Progenitor cell of endocrine pancreas (in vitro differentiated cells): ENCODE results near the gene COX4I1. TPM values are rescaled to one million over a fixed set of nuclear protein-coding genes. Genes with fewer than 3 reads are reported as not detected.
A peak's percentile ranks its signal among the peaks of the same experiment; 100 is the strongest.

Source experiments
- DNase-seq: peaks from one replicate; pipeline ENCODE4 v3.0.0; 2021; ENCODE audit warnings: low spot score; ENCODE audit not compliant: unreplicated experiment
- H3K27ac Mint-ChIP-seq: 2 replicates; pipeline ENCODE4 v1.8.0; 2021; ENCODE audit warnings: mild to moderate bottlenecking, moderate library complexity, mixed read lengths
- H3K27me3 Mint-ChIP-seq: 2 replicates; pipeline ENCODE4 v1.8.0; 2021; ENCODE audit warnings: mixed read lengths
- H3K36me3 Mint-ChIP-seq: 2 replicates; pipeline ENCODE4 v1.8.0; 2022; ENCODE audit warnings: mixed read lengths; ENCODE audit not compliant: insufficient read depth
- H3K4me1 Mint-ChIP-seq: 2 replicates; pipeline ENCODE4 v1.8.0; 2021; ENCODE audit warnings: low read depth, mixed read lengths
- H3K4me3 Mint-ChIP-seq: 2 replicates; pipeline ENCODE4 v1.8.0; 2021; ENCODE audit warnings: low read depth, mild to moderate bottlenecking, moderate library complexity, mixed read lengths
- H3K9me3 Mint-ChIP-seq: 2 replicates; pipeline ENCODE4 v1.8.0; 2021; ENCODE audit warnings: low read depth, mixed read lengths
- CTCF ChIP-seq: fragments of 200-600 bp; sonication (generic); IDR thresholded peaks from one replicate; pipeline ENCODE4 v1.5.0; 2021; ENCODE audit warnings: antibody characterized with exemption, mild to moderate bottlenecking; ENCODE audit not compliant: unreplicated experiment
- total RNA-seq: library from RNA; stranded (reverse); gene quantifications from 2 replicates; pipeline ENCODE4 v1.2.1, GENCODE V29; 2021

Gene COX4I1
- total RNA-seq, 1 donor from 2014 or later: 466 TPM

- Mint-ChIP-seq H3K9me3 (peaks cover 3% of the 10 kb centered on the region), H3K27me3 (peaks cover 27% of the 10 kb centered on the region), H3K4me1 (peaks cover 24% of the 10 kb centered on the region), H3K4me3 (no peak overlapping the region), H3K36me3 (no peaks in the 10 kb centered on the region), H3K27ac (peak overlapping the region; percentile 73)
- no peak for TF ChIP-seq CTCF
- DNase-seq: no peak
These were observed 47.0 kb downstream of the COX4I1 start for GRCh38 chr16:85846461-85846860.

DNA sequence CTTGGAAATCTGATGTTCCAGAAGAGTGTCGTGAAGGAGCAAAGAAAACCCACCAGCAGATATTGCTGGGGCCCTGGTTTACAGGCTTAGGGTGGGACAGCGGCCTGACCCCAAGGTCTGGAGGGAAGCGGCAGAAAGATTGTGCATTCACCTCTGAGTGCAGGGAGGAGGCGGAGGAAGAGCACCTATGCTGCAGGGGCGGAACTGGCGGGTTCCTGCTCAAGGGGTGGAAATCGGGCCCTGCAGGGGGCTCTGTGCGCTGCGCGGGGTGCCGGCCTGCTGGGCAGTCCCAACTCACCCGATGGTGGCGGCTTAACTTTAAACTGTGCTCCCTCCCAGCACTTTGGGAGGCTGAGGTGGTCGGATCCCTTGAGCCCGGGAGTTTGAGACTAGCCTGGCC, 47.5 kb downstream of the COX4I1 start:
- TF ChIP-seq CTCF: no peak
- Mint-ChIP-seq H3K4me3 (no peak overlapping the region), H3K9me3 (peaks cover 3% of the 10 kb centered on the region), H3K4me1 (peaks cover 26% of the 10 kb centered on the region), H3K27ac (peak overlapping the region; percentile 73), H3K27me3 (peaks cover 31% of the 10 kb centered on the region), H3K36me3 (no peaks in the 10 kb centered on the region)
- DNase-seq: no peak

- Mint-ChIP-seq H3K4me1 (peaks cover 26% of the 10 kb centered on the region), H3K4me3 (no peak overlapping the region), H3K36me3 (no peaks in the 10 kb centered on the region), H3K9me3 (peaks cover 1% of the 10 kb centered on the region), H3K27ac (peak overlapping the region; percentile 88), H3K27me3 (peaks cover 34% of the 10 kb centered on the region)
- DNase-seq: no peak
- no peak for TF ChIP-seq CTCF
These were observed 48.4 kb downstream of the COX4I1 start for GRCh38 chr16:85847681-85848601.

GRCh38 chr16:85848986-85849385, 49.5 kb downstream of the COX4I1 start:
- H3K4me1 Mint-ChIP-seq: peaks cover 26% of the 10 kb centered on the region
- DNase-seq: no peak
- H3K9me3 Mint-ChIP-seq: no peaks in the 10 kb centered on the region
- H3K27ac Mint-ChIP-seq: no peak overlapping the region
- no peaks in the 10 kb centered on the region for H3K36me3 Mint-ChIP-seq
- H3K4me3 Mint-ChIP-seq: no peak overlapping the region
- no peak for TF ChIP-seq CTCF
- H3K27me3 Mint-ChIP-seq: peaks cover 34% of the 10 kb centered on the region

- Mint-ChIP-seq H3K27ac (no peak overlapping the region), H3K4me3 (no peak overlapping the region), H3K36me3 (no peaks in the 10 kb centered on the region), H3K9me3 (no peaks in the 10 kb centered on the region), H3K4me1 (peaks cover 26% of the 10 kb centered on the region), H3K27me3 (peaks cover 34% of the 10 kb centered on the region)
- TF ChIP-seq CTCF: no peak
- DNase-seq: no peak
These were observed 49.9 kb downstream of the COX4I1 start for GRCh38 chr16:85849388-85849787.
